ENCODE data around the gene PNKP. TPM values are rescaled to one million over a fixed set of nuclear protein-coding genes. Genes with fewer than 3 reads are reported as not detected.

Gene PNKP
- total and polyA plus RNA-seq, 9 of the 15 experiments (the other 6 are each of a cell fraction or from before 2014, with no cell fraction given), result 2.8 to 85.4 (median 25.3) TPM

DNA sequence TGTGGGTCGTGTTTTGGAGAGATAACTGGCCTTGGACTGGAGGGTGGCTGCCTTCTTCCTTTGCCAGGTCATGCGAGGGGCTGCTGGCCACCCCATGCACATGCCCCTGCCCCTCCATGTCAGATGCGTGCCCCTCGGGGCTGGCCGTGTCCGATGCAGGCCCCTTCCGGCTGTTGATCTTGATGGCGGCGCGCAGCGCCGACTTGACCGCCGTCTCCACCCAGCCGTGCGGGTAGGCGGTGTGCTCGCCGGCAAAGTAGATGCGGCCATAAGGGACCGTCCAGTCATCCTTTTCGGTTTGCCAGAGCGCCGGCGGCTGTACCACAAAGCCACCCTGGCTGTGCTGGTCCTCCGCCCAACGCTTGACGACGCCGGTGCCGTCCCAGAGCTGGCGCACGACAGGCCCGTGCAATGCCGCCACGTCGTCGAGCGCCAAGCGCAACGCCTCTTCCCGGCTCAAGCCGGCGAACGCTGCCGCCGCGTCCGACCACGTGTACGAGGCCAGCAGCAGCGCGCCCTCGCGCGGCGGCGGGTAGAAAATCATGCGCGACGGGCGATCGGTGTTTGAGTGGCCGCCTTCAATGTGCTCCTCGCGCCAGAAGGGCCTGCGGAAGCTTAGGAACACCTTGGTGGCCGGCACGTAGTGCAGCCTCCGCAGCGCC is 22.4 kb upstream of the PNKP start (continued):
- peak; percentile 84; the same call in 1 of the 2 replicates for TF ChIP-seq JUN (IDR thresholded peaks at IDR 0.05; ENCODE audit: borderline replicate concordance, low read depth, low read length)
- peak; percentile 98 for TF ChIP-seq JUN (CRISPR knock-in tag; IDR thresholded peaks at IDR 0.05; ENCODE audit: borderline replicate concordance)
- TF ChIP-seq, protein P1, sequence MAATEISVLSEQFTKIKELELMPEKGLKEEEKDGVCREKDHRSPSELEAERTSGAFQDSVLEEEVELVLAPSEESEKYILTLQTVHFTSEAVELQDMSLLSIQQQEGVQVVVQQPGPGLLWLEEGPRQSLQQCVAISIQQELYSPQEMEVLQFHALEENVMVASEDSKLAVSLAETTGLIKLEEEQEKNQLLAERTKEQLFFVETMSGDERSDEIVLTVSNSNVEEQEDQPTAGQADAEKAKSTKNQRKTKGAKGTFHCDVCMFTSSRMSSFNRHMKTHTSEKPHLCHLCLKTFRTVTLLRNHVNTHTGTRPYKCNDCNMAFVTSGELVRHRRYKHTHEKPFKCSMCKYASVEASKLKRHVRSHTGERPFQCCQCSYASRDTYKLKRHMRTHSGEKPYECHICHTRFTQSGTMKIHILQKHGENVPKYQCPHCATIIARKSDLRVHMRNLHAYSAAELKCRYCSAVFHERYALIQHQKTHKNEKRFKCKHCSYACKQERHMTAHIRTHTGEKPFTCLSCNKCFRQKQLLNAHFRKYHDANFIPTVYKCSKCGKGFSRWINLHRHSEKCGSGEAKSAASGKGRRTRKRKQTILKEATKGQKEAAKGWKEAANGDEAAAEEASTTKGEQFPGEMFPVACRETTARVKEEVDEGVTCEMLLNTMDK (IDR thresholded peaks at IDR 0.05; ENCODE audit: borderline replicate concordance, insufficient read depth, low read depth, low read length, poor library complexity, severe bottlenecking), result peak; percentile 89
- TF ChIP-seq CHD4 (IDR thresholded peaks at IDR 0.05; ENCODE audit: insufficient read depth, insufficient replicate concordance, low read depth, low read length, poor library complexity, severe bottlenecking), result no peak
- no peak for TF ChIP-seq GTF2A2 (tag; IDR thresholded peaks at IDR 0.05)
- no peak for TF ChIP-seq ZNF79 (CRISPR knock-in tag; IDR thresholded peaks at IDR 0.05; ENCODE audit: low read depth)
- peak; percentile 98 for TF ChIP-seq CTBP1 (IDR thresholded peaks at IDR 0.05; ENCODE audit: borderline replicate concordance)
- no peak for TF ChIP-seq SPI1 (IDR thresholded peaks at IDR 0.05; ENCODE audit: borderline replicate concordance, low read depth, low read length)
- TF ChIP-seq POLR2AphosphoS5 (IDR thresholded peaks at IDR 0.05; ENCODE audit: control insufficient read depth, insufficient read depth, low read depth, low read length), result peak; percentile 41; the same call in 1 of the 2 replicates
- TF ChIP-seq, protein P2, sequence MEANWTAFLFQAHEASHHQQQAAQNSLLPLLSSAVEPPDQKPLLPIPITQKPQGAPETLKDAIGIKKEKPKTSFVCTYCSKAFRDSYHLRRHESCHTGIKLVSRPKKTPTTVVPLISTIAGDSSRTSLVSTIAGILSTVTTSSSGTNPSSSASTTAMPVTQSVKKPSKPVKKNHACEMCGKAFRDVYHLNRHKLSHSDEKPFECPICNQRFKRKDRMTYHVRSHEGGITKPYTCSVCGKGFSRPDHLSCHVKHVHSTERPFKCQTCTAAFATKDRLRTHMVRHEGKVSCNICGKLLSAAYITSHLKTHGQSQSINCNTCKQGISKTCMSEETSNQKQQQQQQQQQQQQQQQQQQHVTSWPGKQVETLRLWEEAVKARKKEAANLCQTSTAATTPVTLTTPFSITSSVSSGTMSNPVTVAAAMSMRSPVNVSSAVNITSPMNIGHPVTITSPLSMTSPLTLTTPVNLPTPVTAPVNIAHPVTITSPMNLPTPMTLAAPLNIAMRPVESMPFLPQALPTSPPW (CRISPR knock-in tag; IDR thresholded peaks at IDR 0.05), result no peak
- TF ChIP-seq MYNN (IDR thresholded peaks at IDR 0.05), result 0 out of 2 replicates have a peak, but pooled peaks have one; percentile 6
- no peak for TF ChIP-seq MYNN (CRISPR knock-in tag; IDR thresholded peaks at IDR 0.05)
- TF ChIP-seq HDAC2 (IDR thresholded peaks at IDR 0.05), result peak; percentile 51; the same call in 1 of the 2 replicates
- no peak for TF ChIP-seq ZNF830 (CRISPR knock-in tag; IDR thresholded peaks at IDR 0.05)
- TF ChIP-seq ZNF444 (CRISPR knock-in tag; IDR thresholded peaks at IDR 0.05), result no peak
- TF ChIP-seq ZNF232 (CRISPR knock-in tag; IDR thresholded peaks at IDR 0.05), result peak; percentile 99
- peak; percentile 85; the same call in 1 of the 2 replicates for TF ChIP-seq ZNF12 (CRISPR knock-in tag; IDR thresholded peaks at IDR 0.05)
- peak; percentile 70 for TF ChIP-seq PHF20 (IDR thresholded peaks at IDR 0.05; ENCODE audit: partially characterized antibody)
- peak; percentile 99 for TF ChIP-seq FOXK1 (CRISPR knock-in tag; IDR thresholded peaks at IDR 0.05; ENCODE audit: borderline replicate concordance)
- TF ChIP-seq TARDBP (IDR thresholded peaks at IDR 0.05), result peak; percentile 73
